Activated CD4-positive, alpha-beta memory T cell treated with anti-CD3 and anti-CD28 coated beads for 36 hours (primary cell): ENCODE measurements around the gene SH3PXD2B. TPM values are rescaled to one million over a fixed set of nuclear protein-coding genes. Genes with fewer than 3 reads are reported as not detected.

Experiments
- CTCF ChIA-PET: fragments of 350-600 bp; sonication (Branson Sonifier 250); formaldehyde crosslinking; loops from one replicate; lab custom pipeline; 2021; ENCODE audit warnings: antibody characterized with exemption, inconsistent platforms; lab: Charles Lee
- POLR2A ChIA-PET: fragments of 350-600 bp; sonication (Branson Sonifier 250); formaldehyde crosslinking; loops from one replicate; lab custom pipeline; 2021; ENCODE audit warnings: antibody characterized with exemption; lab: Charles Lee
- DNase-seq: peaks from one replicate; pipeline ENCODE4 v3.0.0-alpha.2; 2020
- H3K27ac Mint-ChIP-seq: one replicate; pipeline ENCODE4 v1.8.0; 2021; ENCODE audit warnings: mixed read lengths
- H3K27me3 Mint-ChIP-seq: one replicate; pipeline ENCODE4 v1.8.0; 2021; ENCODE audit warnings: mixed read lengths
- H3K36me3 Mint-ChIP-seq: one replicate; pipeline ENCODE4 v1.8.0; 2021; ENCODE audit warnings: mixed read lengths
- H3K4me1 Mint-ChIP-seq: one replicate; pipeline ENCODE4 v1.8.0; 2021; ENCODE audit warnings: low read depth, mixed read lengths
- H3K4me3 Mint-ChIP-seq: one replicate; pipeline ENCODE4 v1.8.0; 2021; ENCODE audit warnings: mild to moderate bottlenecking, mixed read lengths
- H3K9me3 Mint-ChIP-seq: one replicate; pipeline ENCODE4 v1.8.0; 2021; ENCODE audit warnings: mixed read lengths
- intact Hi-C: fragments of 100-400 bp; cut with micrococcal nuclease; formaldehyde crosslinking; loops from one replicate; pipeline ENCODE4 v1.15.1; 2023
- total RNA-seq, 2 experiments: library from RNA; stranded (reverse); gene quantifications; one replicate each; pipeline ENCODE4 v1.2.3, GENCODE V29; 2021

Gene SH3PXD2B
- total RNA-seq, 2 experiments from 2014 or later: 0.99 to 1.1 TPM

DNA sequence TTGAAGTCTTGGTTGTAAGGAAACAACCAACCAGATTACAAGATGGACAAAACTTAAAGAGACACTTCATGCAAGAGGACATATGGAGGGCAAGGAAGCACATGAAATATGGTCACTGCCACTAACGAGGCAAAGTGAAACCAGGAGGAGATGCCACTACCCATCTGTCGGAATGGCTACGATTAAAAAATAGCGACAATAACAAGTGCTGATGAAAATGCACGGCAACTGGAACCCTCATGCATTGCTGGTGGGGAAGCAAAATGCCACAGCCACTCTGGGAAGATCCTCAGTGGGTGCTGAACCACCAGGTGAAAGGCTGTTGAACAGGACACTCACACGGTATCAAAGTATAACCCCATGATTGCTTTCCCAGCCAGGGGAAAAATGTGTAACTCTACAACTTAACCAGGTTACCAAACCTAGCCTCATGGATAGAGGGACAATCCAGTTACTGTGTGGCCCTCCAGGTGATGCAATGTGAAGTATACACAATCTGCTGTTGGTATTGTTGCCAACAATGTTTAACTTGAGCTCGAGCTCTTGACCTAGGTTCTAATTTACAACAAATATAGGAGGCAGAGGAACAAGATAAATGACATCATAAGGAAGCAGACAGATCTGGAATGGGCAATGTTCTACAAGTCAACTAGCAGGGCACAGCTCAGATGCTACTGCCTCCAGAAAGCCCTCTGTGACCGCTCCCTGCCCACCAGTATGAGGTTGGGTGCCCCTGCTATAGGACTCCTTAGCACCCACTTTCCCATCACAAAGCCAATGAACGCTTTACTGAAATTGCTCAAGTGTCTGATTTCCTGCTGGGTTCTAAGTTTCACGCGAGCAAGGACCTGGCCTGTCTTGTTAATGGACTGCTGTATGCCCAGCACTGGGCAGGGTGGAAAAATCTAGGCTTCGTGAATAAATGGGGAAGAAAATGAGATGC is 25.8 kb downstream of the SH3PXD2B start:
- ChIA-PET CTCF (no interaction called here), POLR2A (no interaction called here)
- no peak overlapping the region for H3K4me3 Mint-ChIP-seq
- H3K27me3 Mint-ChIP-seq: peaks cover 16% of the 10 kb centered on the region
- H3K9me3 Mint-ChIP-seq: no peaks in the 10 kb centered on the region
- intact Hi-C loops: no loop called here
- no peak for DNase-seq
- no peak overlapping the region for H3K27ac Mint-ChIP-seq
- no peaks in the 10 kb centered on the region for H3K36me3 Mint-ChIP-seq
- no peaks in the 10 kb centered on the region for H3K4me1 Mint-ChIP-seq

GRCh38 chr5:172427202-172427601 is 27.1 kb downstream of the SH3PXD2B start:
- Mint-ChIP-seq H3K4me3 (no peak overlapping the region), H3K27me3 (peaks cover 13% of the 10 kb centered on the region), H3K27ac (no peak overlapping the region), H3K36me3 (no peaks in the 10 kb centered on the region), H3K9me3 (no peaks in the 10 kb centered on the region), H3K4me1 (no peaks in the 10 kb centered on the region)
- intact Hi-C loops: no loop called here
- no peak for DNase-seq
- CTCF ChIA-PET: no interaction called here
- POLR2A ChIA-PET: no interaction called here

- H3K27me3 Mint-ChIP-seq: peaks cover 13% of the 10 kb centered on the region
- ChIA-PET CTCF (interaction anchor here (3.8 kb wide), 1 partner anchor 26 kb away, joined by 15 read pairs; no protein-coding TSS in a partner anchor), POLR2A (no interaction called here)
- H3K9me3 Mint-ChIP-seq: no peaks in the 10 kb centered on the region
- intact Hi-C loops: no loop called here
- DNase-seq: no peak
- H3K27ac Mint-ChIP-seq: no peak overlapping the region
- H3K4me1 Mint-ChIP-seq: no peaks in the 10 kb centered on the region
- no peaks in the 10 kb centered on the region for H3K36me3 Mint-ChIP-seq
- no peak overlapping the region for H3K4me3 Mint-ChIP-seq
Measured at GRCh38 chr5:172426086-172426485, 28.2 kb downstream of the SH3PXD2B start.

DNA sequence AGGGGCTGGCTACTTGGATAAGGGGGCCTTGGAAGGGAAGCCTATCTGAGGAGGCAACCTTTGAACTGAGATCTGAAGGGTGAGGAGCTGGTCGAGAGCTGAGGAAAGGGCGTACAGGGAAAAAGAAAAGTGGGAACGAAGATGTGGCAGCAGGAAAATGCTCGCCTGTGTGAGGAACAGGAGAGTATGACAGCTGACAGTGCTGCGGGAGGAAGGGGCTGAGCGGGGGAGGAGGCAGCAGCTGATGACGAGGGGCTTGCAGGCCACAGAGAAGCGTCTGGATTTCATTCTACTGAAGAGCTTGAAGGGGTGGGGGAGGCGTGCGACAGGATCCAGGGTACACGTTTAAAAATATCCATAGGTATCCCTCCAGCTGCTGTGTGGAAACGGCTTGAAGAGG is 28.9 kb downstream of the SH3PXD2B start:
- ChIA-PET POLR2A (interaction anchor here (0.6 kb wide), 1 partner anchor 345 kb away, joined by 3 read pairs; no protein-coding TSS in a partner anchor), CTCF (interaction anchor here (3.8 kb wide), 1 partner anchor 27 kb away, joined by 15 read pairs; no protein-coding TSS in a partner anchor)
- intact Hi-C loops: no loop called here
- no peak overlapping the region for H3K27ac Mint-ChIP-seq
- DNase-seq: no peak
- H3K9me3 Mint-ChIP-seq: no peaks in the 10 kb centered on the region
- no peaks in the 10 kb centered on the region for H3K36me3 Mint-ChIP-seq
- peaks cover under 1% of the 10 kb centered on the region for H3K4me1 Mint-ChIP-seq
- H3K27me3 Mint-ChIP-seq: peaks cover 13% of the 10 kb centered on the region
- no peak overlapping the region for H3K4me3 Mint-ChIP-seq

- Mint-ChIP-seq H3K27me3 (peaks cover 13% of the 10 kb centered on the region), H3K4me3 (no peak overlapping the region), H3K4me1 (peaks cover 2% of the 10 kb centered on the region), H3K27ac (no peak overlapping the region), H3K9me3 (no peaks in the 10 kb centered on the region), H3K36me3 (no peaks in the 10 kb centered on the region)
- CTCF ChIA-PET: interaction anchor here (2.2 to 3.8 kb wide), 2 partner anchors 25 to 27 kb away, joined by 6 to 15 read pairs; no protein-coding TSS in a partner anchor
- DNase-seq: no peak
- POLR2A ChIA-PET: interaction anchor here (0.6 kb wide), 1 partner anchor 346 kb away, joined by 3 read pairs; no protein-coding TSS in a partner anchor
- intact Hi-C loops: no loop called here
Measured at GRCh38 chr5:172424808-172425207, 29.5 kb downstream of the SH3PXD2B start.

DNA sequence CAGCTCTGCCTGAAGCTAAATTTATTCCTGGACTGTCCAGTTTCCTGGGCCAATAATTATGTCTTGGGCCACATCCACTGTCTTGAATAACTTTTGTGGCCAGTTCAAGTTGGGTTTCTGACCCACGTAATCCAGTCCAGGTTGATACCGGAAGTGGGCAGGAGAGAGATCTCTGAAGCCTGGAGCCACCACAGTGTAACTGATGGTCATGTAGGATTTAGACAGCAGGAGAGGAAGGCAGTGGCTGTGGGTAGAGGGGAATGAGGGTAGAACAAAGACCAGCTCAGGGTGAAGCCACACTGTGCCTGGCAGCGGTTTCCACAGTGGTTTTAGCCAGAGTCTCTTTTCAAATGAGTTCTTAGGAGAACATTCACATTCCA is 30.2 kb downstream of the SH3PXD2B start:
- Mint-ChIP-seq H3K27ac (no peak overlapping the region), H3K36me3 (no peaks in the 10 kb centered on the region), H3K27me3 (peaks cover 13% of the 10 kb centered on the region), H3K4me3 (no peak overlapping the region), H3K9me3 (no peaks in the 10 kb centered on the region), H3K4me1 (peaks cover 2% of the 10 kb centered on the region)
- intact Hi-C loops: no loop called here
- ChIA-PET POLR2A (no interaction called here), CTCF (interaction anchor here (0.9 to 3.8 kb wide), 3 partner anchors 26 to 131 kb away, joined by 3 to 15 read pairs (median 6); no protein-coding TSS in a partner anchor)
- DNase-seq: no peak

DNA sequence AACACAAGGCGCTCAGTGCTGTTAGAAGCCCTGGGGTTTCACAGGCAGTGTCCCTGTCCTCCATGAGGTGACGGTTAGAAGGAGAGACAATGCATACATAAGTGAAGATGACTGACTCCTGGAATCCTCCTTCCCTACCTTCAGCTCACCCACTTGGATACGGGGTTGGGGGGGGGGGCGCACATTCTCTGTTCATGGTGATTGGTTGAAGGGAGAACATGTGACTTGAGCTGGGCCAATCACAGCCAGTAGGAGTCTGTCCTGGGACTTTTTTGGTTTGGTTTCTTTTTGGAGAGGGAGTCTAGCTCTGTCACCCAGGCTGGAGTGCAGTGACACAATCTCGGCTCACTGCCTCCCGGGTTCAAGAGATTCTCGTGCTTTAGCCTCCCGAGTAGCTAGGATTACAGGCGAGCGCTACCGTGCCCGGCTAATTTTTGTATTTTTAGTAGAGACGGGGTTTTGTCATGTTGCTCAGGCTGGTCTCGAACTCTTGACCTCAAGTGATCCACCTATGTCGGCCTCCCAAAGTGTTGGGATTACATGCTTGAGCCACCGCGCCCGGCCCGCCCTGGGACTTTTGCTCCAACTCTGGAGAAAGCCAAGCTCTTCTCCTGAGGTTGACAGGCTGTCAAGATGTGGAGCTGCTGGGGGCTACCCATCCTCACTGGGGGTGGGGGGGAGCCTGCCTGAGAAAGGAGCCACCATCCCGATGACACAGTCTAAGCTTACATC is 30.8 kb downstream of the SH3PXD2B start:
- no peak for DNase-seq
- no peaks in the 10 kb centered on the region for H3K36me3 Mint-ChIP-seq
- peaks cover 2% of the 10 kb centered on the region for H3K4me1 Mint-ChIP-seq
- CTCF ChIA-PET: interaction anchor here (0.9 to 3.8 kb wide), 3 partner anchors 26 to 130 kb away, joined by 3 to 15 read pairs (median 6); no protein-coding TSS in a partner anchor
- intact Hi-C loops: no loop called here
- no peaks in the 10 kb centered on the region for H3K9me3 Mint-ChIP-seq
- no peak overlapping the region for H3K4me3 Mint-ChIP-seq
- H3K27ac Mint-ChIP-seq: no peak overlapping the region
- POLR2A ChIA-PET: no interaction called here
- peaks cover 13% of the 10 kb centered on the region for H3K27me3 Mint-ChIP-seq

DNA sequence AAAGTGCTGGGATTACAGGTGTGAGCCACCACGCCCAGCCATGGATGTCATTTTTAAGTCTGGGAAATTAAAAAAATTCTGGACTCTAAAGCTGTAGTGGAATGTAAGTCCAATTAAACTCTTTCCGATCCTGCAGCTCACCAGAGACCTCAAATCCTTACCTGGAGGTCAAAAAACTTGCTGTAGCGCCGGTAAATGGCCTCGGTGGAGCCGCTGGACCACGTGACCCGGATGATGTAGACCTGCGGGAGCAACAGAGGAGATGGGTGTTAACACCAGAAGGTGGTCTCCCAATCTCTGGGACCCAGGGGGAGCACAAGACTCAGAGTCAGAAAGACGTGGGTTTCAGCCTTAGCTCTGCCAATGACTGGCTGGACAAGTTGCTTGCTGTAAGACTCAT is 32.1 kb downstream of the SH3PXD2B start:
- intact Hi-C loops: no loop called here
- ChIA-PET POLR2A (no interaction called here), CTCF (no interaction called here)
- H3K27ac Mint-ChIP-seq: no peak overlapping the region
- no peak for DNase-seq
- H3K9me3 Mint-ChIP-seq: no peaks in the 10 kb centered on the region
- no peak overlapping the region for H3K4me3 Mint-ChIP-seq
- H3K27me3 Mint-ChIP-seq: peaks cover 11% of the 10 kb centered on the region
- no peaks in the 10 kb centered on the region for H3K36me3 Mint-ChIP-seq
- H3K4me1 Mint-ChIP-seq: peaks cover 2% of the 10 kb centered on the region

- intact Hi-C loops: no loop called here
- H3K27ac Mint-ChIP-seq: no peak overlapping the region
- H3K36me3 Mint-ChIP-seq: no peaks in the 10 kb centered on the region
- POLR2A ChIA-PET: no interaction called here
- no peak overlapping the region for H3K4me3 Mint-ChIP-seq
- H3K27me3 Mint-ChIP-seq: peaks cover 9% of the 10 kb centered on the region
- H3K4me1 Mint-ChIP-seq: peaks cover 2% of the 10 kb centered on the region
- no peak for DNase-seq
- CTCF ChIA-PET: interaction anchor here (1.4 kb wide), 1 partner anchor 30 kb away, joined by 5 read pairs; no protein-coding TSS in a partner anchor
- H3K9me3 Mint-ChIP-seq: no peaks in the 10 kb centered on the region
Measured at GRCh38 chr5:172421020-172421419, 33.3 kb downstream of the SH3PXD2B start.

DNA sequence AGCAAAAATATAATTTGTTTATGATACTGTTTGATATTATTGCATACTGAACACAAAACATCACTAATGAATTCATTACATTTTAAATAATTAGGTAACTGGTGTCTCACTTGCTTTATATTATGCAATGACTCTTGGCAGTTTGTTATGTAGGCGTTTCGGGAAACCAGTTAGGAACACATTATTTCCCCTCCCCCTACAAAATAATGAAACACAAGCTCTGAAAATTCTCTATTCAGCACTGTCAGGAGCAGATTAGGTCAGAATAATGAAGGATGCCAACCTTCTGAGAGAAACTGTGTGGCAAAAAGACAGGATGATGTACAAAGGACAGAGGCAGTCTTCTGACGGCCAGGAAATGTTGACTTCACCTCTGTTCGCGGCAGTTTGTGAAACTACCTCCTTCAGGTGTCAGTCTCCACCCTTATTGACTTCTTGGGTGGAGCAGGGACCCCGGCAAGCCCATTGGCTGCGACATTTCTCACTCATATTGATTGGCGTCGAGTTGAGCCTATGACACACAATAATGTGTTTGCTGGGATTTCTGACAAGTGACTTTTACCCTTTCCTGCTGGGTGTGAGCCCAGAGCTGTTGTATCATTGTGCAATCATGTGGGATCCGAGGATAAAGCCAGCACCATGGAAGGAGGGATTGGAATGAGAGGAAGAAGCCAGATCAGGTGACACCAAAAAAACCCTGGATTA is 33.9 kb downstream of the SH3PXD2B start:
- intact Hi-C loops: no loop called here
- no peak overlapping the region for H3K4me3 Mint-ChIP-seq
- ChIA-PET CTCF (interaction anchor here (1.4 kb wide), 1 partner anchor 31 kb away, joined by 5 read pairs; no protein-coding TSS in a partner anchor), POLR2A (no interaction called here)
- H3K27me3 Mint-ChIP-seq: peaks cover 8% of the 10 kb centered on the region
- no peaks in the 10 kb centered on the region for H3K36me3 Mint-ChIP-seq
- H3K4me1 Mint-ChIP-seq: peaks cover 2% of the 10 kb centered on the region
- H3K9me3 Mint-ChIP-seq: no peaks in the 10 kb centered on the region
- peak; percentile 66 for DNase-seq
- H3K27ac Mint-ChIP-seq: no peak overlapping the region

DNA sequence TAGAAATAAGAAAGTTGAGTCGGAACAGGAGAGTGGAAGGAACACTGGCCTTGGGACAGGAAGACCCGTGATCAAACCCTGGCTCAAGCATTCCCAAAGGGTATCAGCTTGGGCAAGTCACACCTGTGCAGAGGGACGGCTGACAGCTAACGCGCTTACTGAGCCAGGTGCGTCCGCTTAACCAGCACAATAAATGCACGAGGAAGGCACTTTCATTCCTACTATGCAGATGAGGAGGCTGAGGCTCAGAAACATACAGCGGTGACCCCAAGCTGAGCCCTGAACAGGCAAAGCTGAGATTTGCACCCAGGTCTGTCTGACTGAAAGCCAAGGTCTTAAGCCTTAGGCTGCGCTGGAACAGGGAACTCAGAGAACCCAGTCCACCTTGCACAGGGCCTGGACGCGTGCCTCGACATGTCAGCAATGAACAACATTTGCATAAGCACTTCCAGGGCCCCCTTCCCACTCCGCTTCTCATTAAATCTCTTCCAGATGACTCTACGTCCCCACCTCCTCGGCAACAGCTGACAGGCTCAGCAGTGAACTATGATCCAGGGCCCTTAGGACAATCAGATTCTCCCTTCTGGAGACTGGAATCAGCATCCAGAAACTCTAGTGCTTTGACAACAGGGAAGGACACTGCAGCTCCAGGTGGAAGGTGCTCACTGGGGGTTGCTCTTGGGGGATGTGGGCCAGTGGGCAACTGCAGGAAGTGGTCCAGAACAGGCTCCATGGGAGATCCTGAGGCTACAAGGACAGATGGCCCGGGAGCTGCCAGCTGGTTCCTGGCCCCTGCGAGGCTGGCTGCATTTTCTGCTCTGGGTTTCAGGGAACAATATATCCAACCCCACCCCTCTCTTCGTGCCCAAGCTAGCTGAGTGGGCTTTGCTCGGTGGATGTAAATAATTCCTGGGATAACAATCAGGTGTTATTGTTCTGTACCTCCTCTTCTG is 35.2 kb downstream of the SH3PXD2B start:
- Mint-ChIP-seq H3K27me3 (peaks cover under 1% of the 10 kb centered on the region), H3K4me1 (peaks cover 2% of the 10 kb centered on the region), H3K27ac (no peak overlapping the region), H3K9me3 (no peaks in the 10 kb centered on the region), H3K36me3 (no peaks in the 10 kb centered on the region), H3K4me3 (no peak overlapping the region)
- CTCF ChIA-PET: interaction anchor here (0.6 kb wide), 1 partner anchor 279 kb away, joined by 3 read pairs; no protein-coding TSS in a partner anchor
- DNase-seq: no peak
- POLR2A ChIA-PET: no interaction called here
- intact Hi-C loops: no loop called here
